Ecto neural progenitor cell (in vitro differentiated cells): ENCODE data around the gene ROBO1.
A peak's percentile ranks its signal among the peaks of the same experiment; 100 is the strongest.

Experiments
- DNase-seq: peaks from one replicate; pipeline ENCODE4 v3.0.0-alpha.2; 2018; ENCODE audit warnings: low spot score

The ROBO1 gene

DNA sequence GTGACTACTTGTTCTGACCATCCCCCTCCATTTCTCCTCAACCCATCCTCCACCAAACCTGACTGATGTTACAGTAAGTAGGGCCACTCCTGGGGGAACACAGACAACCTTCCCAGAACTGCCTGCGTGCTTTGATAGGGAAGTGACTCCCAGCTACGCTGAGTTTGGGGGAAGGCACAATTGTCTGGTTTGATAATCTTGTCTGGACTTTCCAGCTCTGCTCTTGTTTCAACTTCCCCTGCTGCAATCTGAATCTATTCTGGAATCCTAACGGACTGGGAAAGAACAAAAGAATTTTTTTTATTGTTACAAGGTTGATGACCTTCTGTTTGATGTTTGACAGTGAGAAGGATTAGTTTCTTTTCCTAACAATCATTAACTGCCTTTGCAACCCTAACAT, 895.6 kb downstream of the ROBO1 start:
- peak; percentile 51 for DNase-seq

- no peak for DNase-seq
Observed at GRCh38 chr3:78871048-78871447, 896.8 kb downstream of the ROBO1 start.

GRCh38 chr3:78870484-78870883, 897.3 kb downstream of the ROBO1 start:
- DNase-seq: no peak

GRCh38 chr3:78868570-78868969, 899.2 kb downstream of the ROBO1 start:
- no peak for DNase-seq

DNA sequence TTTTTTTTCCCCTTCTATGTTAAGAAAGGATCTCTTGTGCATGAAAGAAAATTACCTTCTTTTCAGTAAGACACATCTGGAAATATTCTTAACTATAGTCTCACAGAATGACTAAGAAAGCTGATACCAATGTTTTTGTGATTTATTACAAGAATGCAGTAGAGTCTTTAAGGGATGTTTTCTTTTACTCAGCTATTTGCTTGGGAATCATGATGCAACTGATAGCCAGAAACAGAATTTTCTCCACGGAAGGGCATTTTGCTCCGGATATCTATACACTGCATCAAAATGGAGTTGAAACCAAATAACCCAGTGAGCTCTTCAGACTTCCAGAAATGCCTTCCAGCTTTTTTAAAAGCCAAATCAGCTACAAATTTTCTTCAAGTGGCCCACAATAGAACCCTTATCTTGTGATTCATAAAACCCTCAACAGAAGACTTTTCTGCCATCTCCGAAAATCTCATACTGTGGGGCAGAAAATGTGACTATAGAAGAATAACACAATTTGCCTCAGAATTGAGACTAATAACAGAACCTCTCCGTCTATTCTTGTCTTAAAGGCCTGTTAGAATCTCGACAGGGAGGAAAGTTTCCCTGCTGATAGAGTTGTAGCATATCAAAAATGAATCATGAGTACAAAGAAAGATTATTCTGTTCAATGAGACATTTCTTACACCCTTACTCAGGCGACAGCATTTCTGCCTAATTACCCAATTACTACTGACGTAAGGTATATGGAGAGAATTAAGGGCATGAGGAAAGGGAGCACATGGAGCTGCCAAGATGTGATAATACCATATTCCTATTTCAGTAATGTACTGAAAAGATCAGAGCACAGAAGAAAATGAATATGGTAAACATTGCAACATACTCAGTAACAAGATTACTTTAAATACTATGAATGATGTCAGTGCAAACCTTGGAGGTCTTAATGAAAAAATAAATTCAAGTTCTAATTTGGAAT, 900.1 kb downstream of the ROBO1 start:
- no peak for DNase-seq

- no peak for DNase-seq
Observed at GRCh38 chr3:78863306-78864203, 904.2 kb downstream of the ROBO1 start.

GRCh38 chr3:78861156-78861555, 906.6 kb downstream of the ROBO1 start:
- DNase-seq: no peak

GRCh38 chr3:78860567-78860966, 907.2 kb downstream of the ROBO1 start:
- DNase-seq: no peak

DNA sequence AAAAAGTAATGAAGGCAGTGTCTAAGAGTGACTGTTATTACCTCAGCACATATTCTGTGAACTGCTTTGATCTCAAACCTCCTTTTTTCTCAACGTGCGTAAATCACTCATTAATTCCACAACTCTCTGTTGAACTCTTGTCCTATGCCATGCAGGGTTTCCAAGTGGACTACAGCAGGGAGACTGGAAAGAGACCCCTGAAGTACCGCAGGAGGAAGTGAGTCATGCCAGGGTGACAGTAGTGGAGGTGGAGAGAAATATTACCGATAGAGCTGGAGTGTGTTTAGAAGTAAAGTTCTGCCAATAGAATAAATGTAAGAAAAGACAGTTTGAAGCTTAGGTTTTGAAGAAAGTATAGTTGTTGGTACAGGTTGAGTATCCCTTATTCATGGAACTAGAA, 908.9 kb downstream of the ROBO1 start:
- no peak for DNase-seq

DNA sequence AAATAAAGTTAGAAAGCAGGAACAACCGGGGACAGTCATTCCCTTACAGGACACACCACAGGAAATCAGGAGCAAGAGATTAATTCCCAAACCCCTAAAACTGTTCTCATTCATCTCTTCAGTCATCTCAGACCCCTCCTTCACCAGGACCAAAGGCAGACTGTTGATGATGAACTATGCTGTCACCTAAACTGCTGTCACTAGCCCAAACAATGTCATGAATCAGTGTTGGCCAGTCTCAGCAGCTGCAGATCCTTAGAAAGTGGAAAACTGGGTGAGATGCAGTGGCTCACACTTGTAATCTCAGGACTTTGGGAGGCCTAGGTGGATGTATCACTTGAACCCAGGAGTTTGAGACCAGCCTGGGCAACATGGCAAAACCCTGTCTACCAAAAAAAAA, 909.6 kb downstream of the ROBO1 start:
- no peak for DNase-seq

- no peak for DNase-seq
Observed at GRCh38 chr3:78857494-78858111, 910.2 kb downstream of the ROBO1 start.

DNA sequence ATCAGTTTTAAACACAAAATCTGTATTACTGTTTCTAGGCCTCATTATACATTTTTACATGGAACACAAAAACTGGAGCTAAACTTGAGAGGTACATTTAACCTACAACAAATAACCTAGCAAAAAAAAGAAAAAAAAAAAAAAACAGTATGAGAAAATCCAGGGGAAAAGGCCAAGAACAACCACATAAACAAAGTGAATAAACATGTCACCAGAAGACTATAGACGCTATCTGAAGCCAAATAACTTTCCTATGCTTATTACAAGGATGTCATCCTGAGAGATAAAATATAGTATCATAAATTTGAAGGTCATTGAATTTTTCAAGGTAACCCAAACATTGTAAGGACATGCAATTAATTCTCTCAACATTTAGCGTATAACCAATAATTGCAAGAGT, 911.6 kb downstream of the ROBO1 start:
- no peak for DNase-seq

DNA sequence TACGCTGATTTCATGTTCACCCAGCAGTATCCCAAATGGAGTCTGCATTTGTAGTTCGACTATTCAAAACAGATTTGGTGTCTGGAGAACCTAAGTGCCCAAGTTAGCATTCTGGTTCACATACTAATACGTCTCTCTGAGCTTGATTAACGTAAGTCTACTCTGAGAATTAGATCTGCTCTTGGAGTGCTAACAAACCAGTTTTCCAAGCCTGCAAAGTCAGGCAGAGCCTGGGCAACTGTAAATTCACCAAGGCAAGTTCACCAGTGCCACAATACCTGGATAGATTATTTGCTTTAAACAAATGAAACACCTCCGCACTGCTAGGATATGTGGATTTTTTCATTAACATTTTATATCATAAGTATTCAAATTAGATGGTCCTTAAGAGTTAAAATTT, 912.6 kb downstream of the ROBO1 start:
- DNase-seq: no peak

DNA sequence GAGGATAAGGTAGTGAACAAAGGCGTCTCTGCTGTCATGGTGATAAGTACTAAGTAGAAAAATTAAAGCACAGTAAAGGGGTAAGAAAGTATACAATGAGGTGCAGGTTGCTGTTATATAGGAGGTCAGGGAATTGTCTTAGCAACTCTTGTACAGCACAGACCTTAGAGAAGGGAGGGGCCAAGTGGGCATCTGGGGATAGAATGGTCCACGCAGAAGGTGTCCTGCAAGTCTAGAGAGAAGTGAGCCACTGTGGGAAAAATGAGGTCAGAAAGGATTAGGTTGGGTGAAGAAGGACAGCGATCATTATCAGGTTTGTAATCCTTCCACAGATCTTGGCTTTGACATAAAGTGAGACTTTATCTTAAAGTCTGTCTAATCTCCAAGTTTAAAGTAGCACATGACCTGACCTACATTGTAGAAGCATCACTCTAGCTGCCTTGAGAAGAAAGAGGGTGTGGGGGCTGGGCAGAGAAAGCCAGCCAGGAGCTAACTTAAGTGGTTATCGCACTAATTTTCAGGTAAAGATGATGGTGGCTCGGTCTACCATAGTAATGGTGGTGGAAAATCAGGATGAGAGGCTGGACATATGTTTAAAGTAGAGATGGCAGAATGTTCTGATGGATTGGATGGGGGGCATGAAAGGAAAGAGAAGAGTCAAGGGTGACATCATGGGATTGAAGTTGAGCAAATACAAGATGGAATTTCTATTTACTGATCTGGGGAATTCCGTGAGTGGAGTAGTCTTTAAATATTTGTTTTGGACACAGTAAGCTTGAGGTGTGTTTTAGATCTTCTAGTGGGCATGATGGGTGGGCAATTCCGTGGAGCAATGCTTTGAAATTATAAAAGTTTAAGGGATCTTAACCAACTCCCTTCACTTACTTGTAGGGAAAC, 919.2 kb downstream of the ROBO1 start:
- no peak for DNase-seq

DNA sequence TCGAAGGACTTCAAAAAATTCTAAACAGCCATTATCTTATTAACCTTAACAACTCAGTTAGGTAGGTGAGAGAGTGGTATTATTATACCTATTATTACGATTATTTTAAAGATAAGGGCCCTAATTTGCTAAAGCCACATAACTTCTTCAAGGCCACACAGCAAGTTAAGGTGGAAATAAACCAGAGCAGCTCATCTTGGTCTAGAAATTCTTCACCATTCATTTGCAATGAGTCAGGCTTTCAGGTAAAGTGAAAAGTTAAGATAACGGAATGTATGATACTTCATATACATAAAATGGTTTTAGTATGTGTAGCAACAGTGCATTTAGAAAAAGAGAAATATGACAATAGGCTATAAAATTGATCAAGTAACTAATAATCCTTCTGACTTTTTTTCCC, 920.2 kb downstream of the ROBO1 start:
- DNase-seq: no peak

DNA sequence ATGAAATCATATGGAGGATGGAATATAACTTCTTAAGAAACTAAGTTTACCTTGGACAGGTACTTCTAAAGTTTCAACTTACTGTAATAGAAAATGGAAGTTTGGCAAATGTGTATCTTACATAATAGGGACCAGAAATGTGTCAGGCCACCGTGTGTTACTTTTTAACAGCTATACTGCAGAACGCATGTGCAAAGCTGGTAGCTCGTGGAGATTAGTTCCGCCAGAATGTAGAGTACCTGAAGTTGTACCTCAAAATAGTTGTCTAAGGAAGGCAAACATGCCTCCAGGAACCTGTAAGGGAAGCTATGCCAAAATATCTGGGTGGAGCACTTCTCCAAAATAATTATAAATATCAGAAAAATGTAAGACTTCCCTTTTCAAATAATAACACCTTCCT, 920.6 kb downstream of the ROBO1 start:
- no peak for DNase-seq

DNA sequence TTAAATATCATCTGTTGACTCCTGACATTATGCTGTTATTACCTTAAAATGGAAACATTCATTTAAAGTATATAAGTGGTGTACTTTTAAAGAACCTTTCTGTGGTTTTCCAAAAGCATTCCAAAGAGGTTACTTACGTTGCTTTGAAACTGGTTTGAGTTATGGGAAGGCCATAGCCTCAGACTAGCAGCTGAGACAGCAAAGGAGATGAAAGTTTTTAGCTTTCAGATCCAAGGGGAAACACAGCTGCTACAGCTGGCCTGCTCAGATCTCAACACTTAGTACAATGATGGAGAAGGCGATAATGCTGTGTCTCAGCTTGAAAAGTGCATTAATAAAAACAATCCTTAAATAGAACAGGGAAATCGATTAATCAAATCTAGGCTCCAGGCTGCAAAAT, 921.1 kb downstream of the ROBO1 start:
- no peak for DNase-seq

- DNase-seq: no peak
Observed at GRCh38 chr3:78845605-78846004, 922.2 kb downstream of the ROBO1 start.

GRCh38 chr3:78844307-78844706, 923.5 kb downstream of the ROBO1 start:
- no peak for DNase-seq

DNA sequence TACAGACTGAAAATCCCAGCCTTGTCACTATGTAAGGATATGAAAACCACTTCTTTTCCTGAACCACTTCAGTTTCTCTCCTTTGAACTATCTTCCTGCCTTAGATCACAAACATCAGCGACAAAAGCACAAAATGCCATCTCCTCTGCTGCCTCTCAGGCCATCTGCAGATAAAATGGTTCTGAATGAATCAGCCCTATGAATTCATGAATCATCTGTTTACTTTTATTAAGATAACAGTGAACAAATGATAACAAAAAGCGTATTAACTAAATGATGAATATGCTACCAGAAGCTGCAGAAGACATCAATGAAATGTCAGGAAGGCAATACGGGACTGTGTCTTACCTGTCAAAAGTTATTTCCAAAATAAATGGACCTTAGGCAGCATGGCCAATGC, 928.1 kb downstream of the ROBO1 start:
- DNase-seq: no peak

GRCh38 chr3:78838362-78838761, 929.4 kb downstream of the ROBO1 start:
- DNase-seq: no peak
